ENCODE data around the gene FLVCR2.

Gene FLVCR2

DNA sequence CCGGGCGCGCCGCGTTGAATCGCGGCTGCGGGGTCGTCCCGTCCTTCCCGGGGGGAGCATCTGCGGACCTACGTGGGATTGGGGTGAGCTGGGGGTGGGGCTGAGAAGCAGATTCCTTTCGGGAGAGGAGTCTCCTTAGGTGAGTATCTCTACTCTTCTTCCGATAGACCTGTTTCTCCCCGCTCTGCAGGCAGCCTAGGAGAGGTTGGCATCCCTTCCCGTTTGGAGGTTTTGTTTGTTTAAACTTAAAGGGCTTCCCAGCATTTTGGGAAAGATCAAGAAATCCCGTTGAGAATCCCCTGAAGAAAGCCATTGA is 83.0 kb downstream of the FLVCR2 start:
- in situ Hi-C loops (cut with HindIII; ENCODE audit: low pct_ligation_motif_present, low sequenced_read_pairs), result no loop called here
- H3K36me3 ChIP-seq (replicated peaks), result peaks cover 2% of the 10 kb centered on the region
- TF ChIP-seq, protein P1, sequence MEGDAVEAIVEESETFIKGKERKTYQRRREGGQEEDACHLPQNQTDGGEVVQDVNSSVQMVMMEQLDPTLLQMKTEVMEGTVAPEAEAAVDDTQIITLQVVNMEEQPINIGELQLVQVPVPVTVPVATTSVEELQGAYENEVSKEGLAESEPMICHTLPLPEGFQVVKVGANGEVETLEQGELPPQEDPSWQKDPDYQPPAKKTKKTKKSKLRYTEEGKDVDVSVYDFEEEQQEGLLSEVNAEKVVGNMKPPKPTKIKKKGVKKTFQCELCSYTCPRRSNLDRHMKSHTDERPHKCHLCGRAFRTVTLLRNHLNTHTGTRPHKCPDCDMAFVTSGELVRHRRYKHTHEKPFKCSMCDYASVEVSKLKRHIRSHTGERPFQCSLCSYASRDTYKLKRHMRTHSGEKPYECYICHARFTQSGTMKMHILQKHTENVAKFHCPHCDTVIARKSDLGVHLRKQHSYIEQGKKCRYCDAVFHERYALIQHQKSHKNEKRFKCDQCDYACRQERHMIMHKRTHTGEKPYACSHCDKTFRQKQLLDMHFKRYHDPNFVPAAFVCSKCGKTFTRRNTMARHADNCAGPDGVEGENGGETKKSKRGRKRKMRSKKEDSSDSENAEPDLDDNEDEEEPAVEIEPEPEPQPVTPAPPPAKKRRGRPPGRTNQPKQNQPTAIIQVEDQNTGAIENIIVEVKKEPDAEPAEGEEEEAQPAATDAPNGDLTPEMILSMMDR (IDR thresholded peaks at IDR 0.05; ENCODE audit: low read depth, low read length, missing control alignments), result no peak
- DNase-seq, result no peak
- peak overlapping the region; percentile 65 for H3K27ac ChIP-seq
- peak overlapping the region; percentile 86 for H3K4me3 ChIP-seq (ENCODE audit: low read depth, low read length)
- H3K27me3 ChIP-seq (replicated peaks), result no peaks in the 10 kb centered on the region

DNA sequence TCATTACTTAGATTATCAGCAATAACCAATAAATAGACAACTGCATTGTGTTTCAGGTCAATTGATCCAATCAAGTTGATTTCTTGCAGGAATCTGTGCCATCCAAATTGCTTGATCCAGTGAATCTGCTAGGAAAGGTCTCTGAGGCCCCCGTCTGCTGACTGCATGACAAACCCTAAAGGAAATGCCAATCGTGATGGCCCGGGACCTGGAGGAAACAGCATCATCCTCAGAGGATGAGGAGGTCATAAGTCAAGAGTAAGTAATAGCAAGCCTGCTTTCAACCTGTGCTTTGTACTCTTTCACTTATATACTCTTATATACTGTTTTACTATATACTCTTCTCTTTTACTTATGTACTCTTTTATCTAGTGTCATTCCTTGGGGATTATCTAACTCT is 84.5 kb downstream of the FLVCR2 start:
- TF ChIP-seq, protein P1 (IDR thresholded peaks at IDR 0.05; ENCODE audit: low read depth, low read length, missing control alignments), result no peak
- in situ Hi-C loops (cut with HindIII; ENCODE audit: low pct_ligation_motif_present, low sequenced_read_pairs), result no loop called here
- Histone ChIP-seq H3K4me3 (ENCODE audit: low read depth, low read length) (no peak overlapping the region), H3K36me3 (replicated peaks) (no peaks in the 10 kb centered on the region), H3K27me3 (replicated peaks) (no peaks in the 10 kb centered on the region), H3K27ac (no peak overlapping the region)
- no peak for DNase-seq

DNA sequence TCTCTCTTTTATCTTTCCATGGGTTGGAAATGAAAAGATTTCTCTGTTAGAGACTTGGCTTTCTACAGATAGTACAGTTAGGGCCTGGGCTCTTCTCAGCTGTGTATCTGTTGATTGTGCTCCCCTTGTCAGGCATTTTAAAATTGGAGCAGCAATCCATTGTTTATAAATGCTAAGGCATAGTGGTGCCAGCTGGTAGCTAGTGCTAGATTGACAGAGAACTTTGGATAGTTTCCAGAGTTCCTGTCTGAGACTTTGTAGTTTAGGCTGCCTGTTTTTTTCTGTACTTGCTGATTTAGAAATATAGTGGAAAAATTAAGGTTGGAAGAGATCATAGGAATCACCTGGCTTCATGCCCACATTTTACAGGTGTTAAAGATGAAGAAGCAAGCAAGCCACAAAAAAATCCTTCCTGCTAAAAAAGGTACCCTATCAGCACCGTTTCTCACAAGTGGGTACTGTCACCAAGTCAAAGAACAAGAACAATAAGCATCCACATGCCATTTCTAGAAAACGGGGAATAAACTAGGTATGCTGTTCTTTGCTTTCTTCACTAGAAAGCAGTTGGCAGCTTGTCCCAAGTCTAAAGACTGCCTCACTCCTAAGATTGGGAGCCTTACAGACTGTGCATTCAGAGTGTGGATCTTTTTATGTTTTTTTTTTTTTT is 88.8 kb downstream of the FLVCR2 start:
- DNase-seq, result no peak
- no peaks in the 10 kb centered on the region for H3K27me3 ChIP-seq (replicated peaks)
- no peak overlapping the region for H3K4me3 ChIP-seq (ENCODE audit: low read depth, low read length)
- H3K36me3 ChIP-seq (replicated peaks), result peaks cover 7% of the 10 kb centered on the region
- TF ChIP-seq, protein P1 (IDR thresholded peaks at IDR 0.05; ENCODE audit: low read depth, low read length, missing control alignments), result no peak
- in situ Hi-C loops (cut with HindIII; ENCODE audit: low pct_ligation_motif_present, low sequenced_read_pairs), result no loop called here
- H3K27ac ChIP-seq, result no peak overlapping the region

DNA sequence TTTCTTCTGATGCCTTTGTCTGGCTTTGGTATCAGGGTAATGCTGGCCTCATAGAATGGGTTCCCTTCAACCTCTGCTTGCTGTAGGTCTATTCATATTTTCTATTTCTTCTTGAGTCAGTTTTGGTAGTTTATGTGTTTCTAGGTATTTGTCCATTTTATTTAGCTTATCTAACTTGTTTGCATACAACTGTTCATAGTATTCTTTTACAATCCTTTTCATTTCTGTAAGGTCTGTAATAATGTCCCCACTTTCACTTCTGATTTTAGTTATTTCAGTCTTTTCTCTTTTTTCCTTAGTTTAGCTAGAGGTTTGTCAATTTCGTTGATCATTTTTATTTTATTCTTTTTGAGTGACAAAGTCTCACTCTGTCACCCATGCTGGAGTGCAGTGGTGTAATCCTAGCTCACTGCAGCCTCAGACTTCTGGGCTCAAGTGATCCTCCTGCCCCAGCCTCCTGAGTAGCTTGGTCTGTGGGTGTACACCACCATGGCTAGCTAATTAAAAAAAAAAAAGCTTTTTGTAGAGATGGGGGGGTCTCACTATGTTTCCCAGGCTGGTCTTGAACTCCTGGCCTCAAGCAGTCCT is 94.3 kb downstream of the FLVCR2 start:
- no peak overlapping the region for H3K27ac ChIP-seq
- no peak overlapping the region for H3K4me3 ChIP-seq (ENCODE audit: low read depth, low read length)
- peaks cover 7% of the 10 kb centered on the region for H3K36me3 ChIP-seq (replicated peaks)
- no peaks in the 10 kb centered on the region for H3K27me3 ChIP-seq (replicated peaks)
- in situ Hi-C loops (cut with HindIII; ENCODE audit: low pct_ligation_motif_present, low sequenced_read_pairs), result no loop called here
- no peak for DNase-seq
- TF ChIP-seq, protein P1 (IDR thresholded peaks at IDR 0.05; ENCODE audit: low read depth, low read length, missing control alignments), result no peak

DNA sequence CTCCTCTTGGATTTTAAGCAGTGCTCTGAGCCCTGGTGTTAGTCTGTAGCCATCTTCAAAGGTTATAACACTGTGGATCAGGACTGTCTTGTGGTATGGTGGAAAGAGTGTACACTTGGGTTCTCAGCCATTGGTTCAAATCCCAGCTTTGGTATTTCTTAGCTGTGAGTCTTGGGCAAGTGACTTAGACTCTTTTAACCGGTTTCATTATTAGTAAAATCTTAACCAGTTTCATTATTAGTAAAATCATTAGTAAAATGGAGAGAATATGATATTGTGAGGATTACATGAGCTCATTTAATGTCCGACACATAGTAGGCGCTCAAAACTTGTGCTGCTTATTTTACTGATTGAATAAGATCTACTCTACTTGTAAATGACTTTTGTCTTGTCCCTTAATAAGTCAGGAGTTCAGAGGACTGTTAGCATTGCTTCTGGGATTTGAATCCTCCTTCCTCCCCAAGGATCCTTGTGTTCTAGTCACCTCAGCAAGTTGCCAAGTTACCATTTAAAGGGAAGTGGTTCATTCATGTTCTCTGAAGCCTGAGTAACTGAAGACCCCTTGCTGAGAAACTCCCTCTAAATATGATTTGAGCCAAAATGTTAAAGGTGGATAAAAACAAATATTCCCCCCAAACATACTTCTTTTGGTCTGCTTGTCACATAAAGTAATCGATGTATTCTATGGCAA is 95.1 kb downstream of the FLVCR2 start:
- H3K27ac ChIP-seq, result no peak overlapping the region
- no peak overlapping the region for H3K4me3 ChIP-seq (ENCODE audit: low read depth, low read length)
- DNase-seq, result no peak
- TF ChIP-seq, protein P1 (IDR thresholded peaks at IDR 0.05; ENCODE audit: low read depth, low read length, missing control alignments), result no peak
- in situ Hi-C loops (cut with HindIII; ENCODE audit: low pct_ligation_motif_present, low sequenced_read_pairs), result no loop called here
- no peaks in the 10 kb centered on the region for H3K27me3 ChIP-seq (replicated peaks)
- peaks cover 7% of the 10 kb centered on the region for H3K36me3 ChIP-seq (replicated peaks)
